ENCODE data around the gene SLC12A3.

SLC12A3 gene

GRCh38 chr16:56869513-56870275 lies 4.7 kb downstream of the SLC12A3 start:
- Histone ChIP-seq H3K36me3 (ENCODE audit: insufficient read depth, low read length) (no peaks in the 10 kb centered on the region), H3K4me1 (ENCODE audit: insufficient read depth, low read length) (no peaks in the 10 kb centered on the region), H3K9ac (ENCODE audit: low read depth, low read length) (no peak overlapping the region), H3K9me3 (ENCODE audit: control insufficient read depth, insufficient read depth, low read length) (no peaks in the 10 kb centered on the region)

- no peaks in the 10 kb centered on the region for H3K36me3 ChIP-seq (ENCODE audit: insufficient read depth, low read length)
- H3K9ac ChIP-seq (ENCODE audit: low read depth, low read length) = no peak overlapping the region
- H3K9me3 ChIP-seq (ENCODE audit: control insufficient read depth, insufficient read depth, low read length) = no peaks in the 10 kb centered on the region
- no peaks in the 10 kb centered on the region for H3K4me1 ChIP-seq (ENCODE audit: insufficient read depth, low read length)
These were observed 5.4 kb downstream of the SLC12A3 start for GRCh38 chr16:56870276-56870888.

GRCh38 chr16:56871172-56871593 lies 6.2 kb downstream of the SLC12A3 start:
- Histone ChIP-seq H3K9me3 (ENCODE audit: control insufficient read depth, insufficient read depth, low read length) (no peaks in the 10 kb centered on the region), H3K4me1 (ENCODE audit: insufficient read depth, low read length) (no peaks in the 10 kb centered on the region), H3K9ac (ENCODE audit: low read depth, low read length) (no peak overlapping the region), H3K36me3 (ENCODE audit: insufficient read depth, low read length) (no peaks in the 10 kb centered on the region)

DNA sequence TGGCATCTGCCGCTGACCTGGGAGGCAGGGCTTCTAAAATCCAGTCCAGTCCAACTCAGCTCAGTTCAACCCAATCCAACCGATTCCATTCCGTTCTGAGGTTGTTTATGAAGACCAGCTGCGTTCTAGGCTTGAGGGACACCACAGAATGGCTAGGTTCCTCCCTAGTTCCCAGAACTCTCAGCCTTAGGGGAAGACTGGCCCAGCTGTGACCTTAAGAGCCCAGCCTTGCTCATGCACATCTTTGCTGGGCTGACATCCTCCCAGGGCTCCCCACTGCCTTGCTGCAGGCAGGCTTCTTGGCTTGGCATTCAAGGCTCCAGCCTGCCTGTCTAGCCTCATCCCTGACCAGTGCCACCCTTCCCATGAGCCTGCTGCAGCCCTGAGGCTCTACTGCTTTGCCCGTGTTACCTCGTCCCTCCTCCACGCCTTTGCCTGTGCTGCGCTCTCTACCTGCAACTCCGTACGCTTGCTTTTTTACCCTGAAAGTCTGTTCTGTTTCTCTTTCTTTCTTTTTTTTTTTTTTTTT lies 7.9 kb downstream of the SLC12A3 start:
- no peak overlapping the region for H3K9ac ChIP-seq (ENCODE audit: low read depth, low read length)
- H3K9me3 ChIP-seq (ENCODE audit: control insufficient read depth, insufficient read depth, low read length) = no peaks in the 10 kb centered on the region
- H3K4me1 ChIP-seq (ENCODE audit: insufficient read depth, low read length) = no peaks in the 10 kb centered on the region
- H3K36me3 ChIP-seq (ENCODE audit: insufficient read depth, low read length) = no peaks in the 10 kb centered on the region

DNA sequence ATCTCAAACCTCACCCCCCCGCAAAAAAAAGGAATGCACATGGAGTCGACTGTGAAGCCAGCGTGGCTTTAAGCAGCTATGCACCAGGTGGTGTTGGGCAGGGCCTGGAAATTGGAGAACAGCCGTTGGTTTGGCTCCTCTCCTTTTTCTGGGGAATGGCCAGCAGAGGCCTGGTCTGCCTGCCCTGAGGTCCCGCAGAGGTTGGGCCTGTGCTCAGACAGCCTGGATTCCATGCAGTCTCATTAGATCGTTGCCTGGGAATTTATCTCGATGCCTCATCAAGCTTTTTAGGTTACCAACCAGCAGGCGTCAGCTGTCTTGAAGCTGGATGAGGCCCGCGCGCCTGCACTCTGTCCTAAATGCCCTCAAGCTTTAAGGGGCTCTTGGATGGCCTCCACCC lies 9.8 kb downstream of the SLC12A3 start:
- Histone ChIP-seq H3K9me3 (ENCODE audit: control insufficient read depth, insufficient read depth, low read length) (no peaks in the 10 kb centered on the region), H3K4me1 (ENCODE audit: insufficient read depth, low read length) (no peaks in the 10 kb centered on the region), H3K9ac (ENCODE audit: low read depth, low read length) (no peak overlapping the region), H3K36me3 (ENCODE audit: insufficient read depth, low read length) (no peaks in the 10 kb centered on the region)

- H3K4me1 ChIP-seq (ENCODE audit: insufficient read depth, low read length) = no peaks in the 10 kb centered on the region
- H3K9me3 ChIP-seq (ENCODE audit: control insufficient read depth, insufficient read depth, low read length) = no peaks in the 10 kb centered on the region
- no peaks in the 10 kb centered on the region for H3K36me3 ChIP-seq (ENCODE audit: insufficient read depth, low read length)
- H3K9ac ChIP-seq (ENCODE audit: low read depth, low read length) = no peak overlapping the region
These were observed 11.0 kb downstream of the SLC12A3 start for GRCh38 chr16:56876048-56876447.

- no peak overlapping the region for H3K9ac ChIP-seq (ENCODE audit: low read depth, low read length)
- H3K4me1 ChIP-seq (ENCODE audit: insufficient read depth, low read length) = no peaks in the 10 kb centered on the region
- H3K36me3 ChIP-seq (ENCODE audit: insufficient read depth, low read length) = no peaks in the 10 kb centered on the region
- no peaks in the 10 kb centered on the region for H3K9me3 ChIP-seq (ENCODE audit: control insufficient read depth, insufficient read depth, low read length)
These were observed 12.6 kb downstream of the SLC12A3 start for GRCh38 chr16:56877486-56878182.

GRCh38 chr16:56878282-56878854 lies 13.4 kb downstream of the SLC12A3 start:
- no peaks in the 10 kb centered on the region for H3K9me3 ChIP-seq (ENCODE audit: control insufficient read depth, insufficient read depth, low read length)
- H3K9ac ChIP-seq (ENCODE audit: low read depth, low read length) = no peak overlapping the region
- no peaks in the 10 kb centered on the region for H3K36me3 ChIP-seq (ENCODE audit: insufficient read depth, low read length)
- no peaks in the 10 kb centered on the region for H3K4me1 ChIP-seq (ENCODE audit: insufficient read depth, low read length)

- Histone ChIP-seq H3K9ac (ENCODE audit: low read depth, low read length) (no peak overlapping the region), H3K36me3 (ENCODE audit: insufficient read depth, low read length) (no peaks in the 10 kb centered on the region), H3K4me1 (ENCODE audit: insufficient read depth, low read length) (no peaks in the 10 kb centered on the region), H3K9me3 (ENCODE audit: control insufficient read depth, insufficient read depth, low read length) (no peaks in the 10 kb centered on the region)
These were observed 14.3 kb downstream of the SLC12A3 start for GRCh38 chr16:56879276-56879675.

DNA sequence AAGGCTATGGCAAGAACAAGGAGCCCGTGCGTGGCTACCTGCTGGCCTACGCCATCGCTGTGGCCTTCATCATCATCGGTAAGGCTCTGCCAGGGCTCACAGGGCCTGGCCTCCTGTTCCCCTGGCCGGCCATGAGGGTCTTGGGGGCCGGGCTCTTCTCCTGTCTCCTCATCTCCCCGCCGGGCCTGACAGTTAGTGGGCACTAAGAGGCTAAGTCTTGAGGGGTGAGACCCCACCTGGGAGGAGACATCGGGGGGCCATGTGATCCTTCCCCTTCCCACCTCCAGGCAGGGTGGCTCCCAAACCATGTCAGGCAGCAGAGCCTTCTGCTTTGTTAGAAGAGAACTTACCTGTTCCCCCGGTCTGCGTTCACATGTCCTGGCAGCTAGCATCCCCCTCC lies 15.2 kb downstream of the SLC12A3 start:
- H3K9ac ChIP-seq (ENCODE audit: low read depth, low read length) = no peak overlapping the region
- no peaks in the 10 kb centered on the region for H3K36me3 ChIP-seq (ENCODE audit: insufficient read depth, low read length)
- H3K9me3 ChIP-seq (ENCODE audit: control insufficient read depth, insufficient read depth, low read length) = no peaks in the 10 kb centered on the region
- H3K4me1 ChIP-seq (ENCODE audit: insufficient read depth, low read length) = no peaks in the 10 kb centered on the region

- Histone ChIP-seq H3K4me1 (ENCODE audit: insufficient read depth, low read length) (no peaks in the 10 kb centered on the region), H3K36me3 (ENCODE audit: insufficient read depth, low read length) (no peaks in the 10 kb centered on the region), H3K9ac (ENCODE audit: low read depth, low read length) (no peak overlapping the region), H3K9me3 (ENCODE audit: control insufficient read depth, insufficient read depth, low read length) (peaks cover 5% of the 10 kb centered on the region; the same call in 1 of the 2 replicates)
These were observed 15.7 kb downstream of the SLC12A3 start for GRCh38 chr16:56880685-56881084.

- H3K4me1 ChIP-seq (ENCODE audit: insufficient read depth, low read length) = no peaks in the 10 kb centered on the region
- no peak overlapping the region for H3K9ac ChIP-seq (ENCODE audit: low read depth, low read length)
- peaks cover 9% of the 10 kb centered on the region for H3K9me3 ChIP-seq (ENCODE audit: control insufficient read depth, insufficient read depth, low read length)
- H3K36me3 ChIP-seq (ENCODE audit: insufficient read depth, low read length) = no peaks in the 10 kb centered on the region
These were observed 17.2 kb downstream of the SLC12A3 start for GRCh38 chr16:56882077-56882800.

- Histone ChIP-seq H3K9me3 (ENCODE audit: control insufficient read depth, insufficient read depth, low read length) (peaks cover 9% of the 10 kb centered on the region), H3K4me1 (ENCODE audit: insufficient read depth, low read length) (no peaks in the 10 kb centered on the region), H3K36me3 (ENCODE audit: insufficient read depth, low read length) (no peaks in the 10 kb centered on the region), H3K9ac (ENCODE audit: low read depth, low read length) (no peak overlapping the region)
These were observed 18.6 kb downstream of the SLC12A3 start for GRCh38 chr16:56883586-56883985.

- Histone ChIP-seq H3K36me3 (ENCODE audit: insufficient read depth, low read length) (no peaks in the 10 kb centered on the region), H3K9me3 (ENCODE audit: control insufficient read depth, insufficient read depth, low read length) (peaks cover 9% of the 10 kb centered on the region), H3K9ac (ENCODE audit: low read depth, low read length) (no peak overlapping the region), H3K4me1 (ENCODE audit: insufficient read depth, low read length) (no peaks in the 10 kb centered on the region)
These were observed 19.1 kb downstream of the SLC12A3 start for GRCh38 chr16:56884026-56884582.

All from ES-I3 (cell line).